CD4-positive, alpha-beta T cell treated with Interleukin-6 for 4 hours (primary cell): ENCODE data around the gene ATP12A.
A peak's percentile ranks its signal among the peaks of the same experiment; 100 is the strongest.

Source experiments
- DNase-seq: peaks from one replicate; pipeline ENCODE4 v3.0.0-alpha.2; 2020; ENCODE audit warnings: mixed read lengths

ATP12A gene

DNA sequence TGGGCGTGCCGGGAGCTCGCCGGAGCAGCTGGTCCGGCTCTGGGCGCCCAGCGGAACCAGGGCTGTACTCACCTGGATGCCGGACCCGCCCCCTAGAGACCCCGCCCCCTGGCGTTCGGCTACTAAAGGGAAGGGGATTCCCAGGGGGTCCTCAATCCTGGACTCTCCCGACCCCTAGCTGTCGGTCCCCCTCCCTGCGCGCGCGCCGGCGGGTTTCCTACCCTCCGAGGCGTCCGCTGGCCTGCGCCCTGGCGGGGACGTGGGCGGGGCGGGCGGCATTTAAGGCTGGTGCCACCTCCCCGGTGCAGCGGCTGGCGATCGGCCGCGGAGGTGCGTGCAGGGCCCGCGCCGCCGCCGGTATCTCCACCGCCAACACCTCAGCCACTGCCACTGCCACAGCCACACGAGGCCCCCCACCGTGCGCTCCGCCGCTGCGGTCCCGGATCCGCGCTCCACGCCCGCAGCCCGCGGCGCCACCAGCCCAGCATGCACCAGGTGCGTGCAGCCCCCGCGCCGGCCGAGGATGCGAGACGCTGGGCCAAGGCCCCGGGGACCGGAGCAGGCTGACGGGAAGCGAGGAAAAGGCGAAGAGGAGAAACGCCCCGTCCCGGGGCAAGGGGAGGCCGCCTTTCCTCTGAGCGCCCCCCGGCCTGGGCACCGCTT lies at the start of gene ATP12A:
TSS of gene ATP12A (plus strand) at position 151 of the 663 bp plus-strand sequence. CDS start at position 487, 336 bp downstream.
- DNase-seq = peak; percentile 51

DNA sequence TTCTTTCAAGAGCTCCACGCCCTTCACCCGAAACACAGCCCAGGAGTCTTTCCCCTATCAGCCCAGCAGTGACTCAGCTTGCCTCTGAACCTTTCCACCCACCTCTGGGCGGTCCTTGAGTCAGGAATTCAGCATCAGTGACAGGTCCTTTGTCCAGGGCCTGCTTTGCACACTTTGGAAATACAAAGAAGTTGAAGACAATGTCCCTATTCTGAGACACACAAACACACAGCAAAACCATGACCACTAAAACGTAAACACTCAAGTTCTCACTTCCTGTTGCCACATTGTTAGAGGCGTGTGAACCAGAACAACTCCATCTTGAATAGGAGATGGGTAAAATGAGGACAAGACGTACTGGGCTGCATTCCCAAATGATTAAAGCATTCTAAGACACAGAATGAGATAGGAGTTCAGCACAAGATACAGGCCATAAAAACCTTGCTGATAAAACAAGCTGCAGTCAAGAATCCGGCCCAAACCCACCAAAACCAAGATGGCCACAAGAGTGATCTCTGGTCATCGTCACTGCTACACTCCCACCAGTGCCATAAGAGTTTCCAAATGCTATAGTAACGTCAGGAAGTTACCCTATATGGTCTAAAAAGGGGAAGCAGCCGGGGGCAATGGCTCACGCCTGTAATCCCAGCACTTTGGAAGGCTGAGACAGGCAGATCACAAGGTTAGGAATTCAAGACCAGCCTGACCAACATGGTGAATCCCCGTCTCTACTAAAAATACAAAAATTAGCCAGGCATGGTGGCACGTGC lies 49.2 kb upstream of the ATP12A start:
- DNase-seq = no peak

DNA sequence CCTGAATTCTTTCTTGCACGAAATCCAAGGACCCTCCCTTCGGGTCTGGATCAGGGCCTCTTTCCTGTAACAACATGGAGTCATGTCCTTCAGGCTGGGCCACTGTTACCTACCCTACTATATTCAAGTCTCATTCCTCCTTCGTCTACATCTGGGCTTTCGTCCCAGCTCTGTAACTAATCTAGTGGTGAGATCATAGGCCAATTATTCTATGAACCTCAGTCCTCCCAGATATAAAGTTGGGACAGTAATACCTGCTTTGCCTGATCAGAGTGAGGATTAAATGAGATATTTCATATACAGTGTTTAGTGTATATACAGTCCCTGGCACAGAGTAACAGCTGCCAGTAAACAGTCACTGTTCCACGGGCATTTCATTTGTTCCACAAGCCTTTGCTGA lies 48.3 kb upstream of the ATP12A start:
- DNase-seq = no peak

GRCh38 chr13:24632382-24633121 lies 47.7 kb upstream of the ATP12A start:
- DNase-seq = no peak

- DNase-seq = no peak
Observed at GRCh38 chr13:24636776-24637175, 43.4 kb upstream of the ATP12A start.

GRCh38 chr13:24638096-24638495 lies 42.1 kb upstream of the ATP12A start:
- no peak for DNase-seq

- DNase-seq = no peak
Observed at GRCh38 chr13:24640752-24641151, 39.5 kb upstream of the ATP12A start.

DNA sequence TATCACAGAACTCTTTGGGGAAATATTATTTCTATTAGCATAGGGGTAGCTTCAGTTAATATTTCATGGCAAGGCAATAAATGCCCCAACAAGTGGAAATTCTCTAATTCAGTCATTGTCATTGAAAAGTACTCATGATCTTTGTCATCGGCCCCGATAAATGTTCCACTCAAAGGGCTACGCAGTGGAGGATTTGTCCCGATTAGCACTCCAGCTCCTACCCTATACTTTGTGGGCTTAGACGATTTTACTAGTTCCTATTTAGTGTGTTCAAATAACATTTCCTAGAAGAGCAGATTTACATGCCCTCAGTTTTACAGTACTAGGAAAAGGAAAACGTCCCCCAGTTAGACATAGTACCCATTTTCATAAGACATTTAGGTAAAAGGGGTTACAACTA lies 38.0 kb upstream of the ATP12A start:
- no peak for DNase-seq

DNA sequence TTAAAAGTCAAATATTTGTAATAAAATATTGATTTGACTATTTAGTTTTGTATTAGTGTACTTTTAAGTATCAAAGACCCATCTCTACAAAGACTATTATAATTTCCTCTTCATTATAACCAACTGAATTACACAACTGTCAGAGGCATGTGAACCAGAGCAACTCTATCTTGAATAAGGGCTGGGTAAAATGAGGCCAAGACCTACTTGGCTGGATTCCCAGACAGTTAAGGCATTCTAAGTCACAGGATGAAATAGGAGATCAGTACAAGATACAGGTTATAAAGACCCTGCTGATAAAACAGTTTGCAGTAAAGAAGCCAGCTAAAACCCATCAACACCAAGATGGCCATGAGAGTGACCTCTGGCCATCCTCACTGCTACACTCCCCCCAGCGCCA lies 36.2 kb upstream of the ATP12A start:
- no peak for DNase-seq

- no peak for DNase-seq
Observed at GRCh38 chr13:24648271-24648670, 31.9 kb upstream of the ATP12A start.

GRCh38 chr13:24648983-24649687 lies 31.1 kb upstream of the ATP12A start:
- no peak for DNase-seq

DNA sequence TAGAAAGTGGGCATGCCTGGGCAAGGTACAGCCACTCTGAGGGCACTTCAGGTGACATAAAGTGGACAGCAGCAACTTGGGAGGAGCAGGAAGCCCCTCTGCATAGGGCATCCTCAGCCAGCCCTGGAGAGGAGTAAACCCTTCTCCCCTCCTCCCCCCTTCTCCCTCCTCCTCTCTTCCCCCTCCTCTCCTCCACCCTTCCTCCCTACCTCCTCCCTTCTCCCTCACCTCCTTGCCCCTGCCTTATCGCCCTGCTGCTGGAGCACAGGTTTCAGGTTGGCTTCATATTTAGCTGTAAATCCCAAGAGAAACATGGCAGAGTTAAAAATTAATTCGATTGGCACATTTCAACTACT lies 30.5 kb upstream of the ATP12A start:
- no peak for DNase-seq

GRCh38 chr13:24650161-24650560 lies 30.0 kb upstream of the ATP12A start:
- no peak for DNase-seq

GRCh38 chr13:24651718-24652345 lies 28.4 kb upstream of the ATP12A start:
- DNase-seq = no peak

DNA sequence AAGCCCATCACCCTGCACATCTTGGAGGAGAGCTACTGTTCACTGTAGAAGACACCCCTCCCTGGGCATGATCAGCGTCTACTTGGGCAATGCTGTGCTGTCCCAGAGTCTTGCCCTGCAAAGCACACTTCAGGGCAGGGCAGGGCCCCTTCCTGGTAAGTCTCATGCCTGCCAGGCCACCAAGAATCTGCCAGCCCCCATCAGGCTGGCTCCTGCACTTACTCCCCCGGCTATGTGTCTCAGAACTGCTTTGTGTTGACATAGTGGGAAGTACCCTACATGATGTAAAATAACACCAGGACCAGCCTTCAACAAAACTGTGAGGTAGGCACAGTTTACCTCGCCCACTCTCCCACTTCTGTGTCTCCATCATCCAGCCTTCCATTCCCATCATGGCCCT lies 27.8 kb upstream of the ATP12A start:
- DNase-seq = no peak

DNA sequence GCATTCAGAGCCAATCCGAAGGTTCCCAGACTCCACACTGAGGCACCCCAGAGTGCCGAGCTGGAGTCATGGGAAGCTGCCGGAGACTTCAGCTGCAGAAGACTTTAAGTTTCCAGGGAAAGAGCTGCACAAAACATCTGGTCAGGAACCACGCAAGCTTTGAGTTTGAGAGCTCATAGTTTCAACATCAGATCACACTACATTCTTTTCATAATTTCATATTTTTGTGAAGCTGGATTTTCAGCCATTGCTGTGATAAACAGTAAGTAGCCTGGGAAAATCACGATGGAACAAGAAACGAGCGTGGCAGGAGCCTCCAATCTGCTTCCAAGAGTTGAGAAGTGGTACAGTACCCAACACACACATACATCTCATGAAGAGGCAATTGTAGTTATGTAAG lies 25.5 kb upstream of the ATP12A start:
- no peak for DNase-seq

- no peak for DNase-seq
Observed at GRCh38 chr13:24659239-24659638, 21.0 kb upstream of the ATP12A start.

DNA sequence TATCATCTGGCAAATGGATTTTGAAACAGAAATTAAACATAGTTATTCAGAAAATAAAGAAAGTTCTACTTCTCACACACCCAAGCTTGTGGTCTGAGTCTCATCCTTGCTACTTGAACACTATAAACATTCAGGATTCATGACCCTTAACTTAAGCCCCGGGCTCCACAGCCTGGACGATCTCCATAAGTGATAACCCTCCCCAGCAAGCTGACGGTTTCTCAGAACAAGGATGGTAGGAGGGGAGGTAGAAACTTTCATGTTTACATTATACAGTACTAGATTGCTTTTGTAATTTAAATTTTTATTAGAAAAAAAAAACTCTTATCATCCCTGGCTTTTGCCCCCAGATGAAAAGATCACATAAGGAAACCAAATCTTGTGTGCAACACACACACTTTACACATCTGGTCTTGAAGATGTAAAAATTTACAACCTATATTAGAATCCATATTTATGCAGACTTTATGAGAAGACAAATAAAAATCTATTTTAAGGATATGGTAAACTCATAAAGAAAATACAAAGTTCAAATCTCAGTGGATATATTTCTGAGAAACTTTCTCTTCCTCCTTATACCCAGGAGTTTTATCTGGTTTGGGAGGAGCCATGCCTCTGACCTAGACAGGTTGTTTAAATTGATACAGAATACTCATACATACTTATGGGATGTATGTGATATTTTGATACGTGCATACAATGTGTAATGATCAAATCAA lies 20.0 kb upstream of the ATP12A start:
- no peak for DNase-seq

DNA sequence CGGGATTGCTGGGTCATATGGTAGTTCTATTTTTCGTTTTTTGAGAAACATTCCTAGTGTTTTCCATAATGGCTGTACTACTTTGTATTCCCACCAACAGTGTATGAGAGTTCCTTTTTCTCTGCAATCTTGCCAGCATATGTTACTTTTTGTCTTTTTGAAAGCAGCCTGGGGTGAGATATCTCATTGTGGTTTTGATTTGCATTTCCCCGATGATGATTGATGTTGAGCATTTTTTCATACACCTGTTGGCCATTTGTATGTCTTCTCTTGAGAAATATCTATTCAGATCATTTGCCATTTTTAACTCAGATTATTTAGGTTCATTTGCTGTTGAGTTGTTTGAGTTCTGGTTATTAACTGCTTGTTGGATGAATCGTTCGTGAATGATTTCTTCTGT lies 18.5 kb upstream of the ATP12A start:
- DNase-seq = no peak

GRCh38 chr13:24662195-24663088 lies 17.8 kb upstream of the ATP12A start:
- no peak for DNase-seq

DNA sequence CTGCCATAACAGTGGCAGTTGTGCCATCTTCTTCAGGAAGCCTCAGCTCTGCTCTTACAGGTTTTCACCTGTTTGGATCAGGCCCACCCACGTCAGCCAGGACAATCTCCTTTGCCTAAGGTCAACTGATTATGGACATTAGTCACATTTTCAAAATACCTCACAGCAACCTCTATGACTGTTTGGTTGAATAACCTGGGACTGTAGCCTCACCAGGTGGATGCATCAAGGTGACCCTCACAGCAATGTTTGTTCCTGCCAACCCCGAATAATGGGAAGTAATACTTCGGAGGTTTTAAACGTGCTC lies 17.2 kb upstream of the ATP12A start:
- no peak for DNase-seq
